K562 (cell line): ENCODE results near the gene LRRC37A3. TPM values are rescaled to one million over a fixed set of nuclear protein-coding genes. Genes with fewer than 3 reads are reported as not detected.

Source experiments
- CBX2 ChIP-seq: fragments of 200-600 bp; sonication (generic); IDR thresholded peaks from one replicate; pipeline ENCODE4 v1.6.1; 2012; ENCODE audit warnings: mild to moderate bottlenecking, low read length, inconsistent platforms; ENCODE audit not compliant: insufficient read depth, poor library complexity, severe bottlenecking
- CEBPG ChIP-seq, 3 experiments: fragments of 200-800 bp in 1 of 3; sonication (Bioruptor generic) in 1 of 3; sonication (generic) in 1 of 3; formaldehyde crosslinking in 1 of 3; IDR thresholded peaks in 2 of 3; conservative IDR thresholded peaks in 1 of 3; 2 replicates each; pipeline versions ENCODE4 v1.6.1 to v1.8.0; 2016 to 2022; ENCODE audit warnings: missing compliant biosample characterization in 2 of 3, missing genetic modification characterization in 2 of 3, mild to moderate bottlenecking in 1 of 3, missing genetic modification reagents in 1 of 3
- CREBBP ChIP-seq: IDR thresholded peaks from one replicate; pipeline ENCODE4 v1.6.1; 2012; ENCODE audit warnings: low read depth, mild to moderate bottlenecking, control low read depth, inconsistent platforms, low read length
- ETV6 ChIP-seq, 3 experiments: fragments of 150-350 bp in 1 of 3; sonication (generic) in 1 of 3; formaldehyde crosslinking in 1 of 3; IDR thresholded peaks; 2 replicates each; pipeline versions ENCODE4 v1.6.1 to v1.8.0; 2014 to 2022; ENCODE audit warnings: borderline replicate concordance in 2 of 3, low read depth in 2 of 3, antibody characterized with exemption in 1 of 3, low read length in 1 of 3, mild to moderate bottlenecking in 1 of 3, missing genetic modification reagents in 1 of 3
- FOXJ3 ChIP-seq: sonication (generic); formaldehyde crosslinking; IDR thresholded peaks from 2 replicates; pipeline ENCODE4 v1.4.0; 2020; ENCODE audit warnings: mild to moderate bottlenecking, missing genetic modification reagents
- HDGF ChIP-seq: fragments of 450-650 bp; IDR thresholded peaks from 2 replicates; pipeline ENCODE4 v1.6.1; 2016
- JUN ChIP-seq, 2 experiments: sonication (generic) in 1 of 2; formaldehyde crosslinking in 1 of 2; IDR thresholded peaks; 2 replicates each; pipeline versions ENCODE4 v1.6.1 to v1.8.0; 2012 to 2022; ENCODE audit warnings: borderline replicate concordance in 2 of 2, mild to moderate bottlenecking in 2 of 2, improper control_type of control experiment in 1 of 2, low read depth in 1 of 2, low read length in 1 of 2, missing genetic modification reagents in 1 of 2
- MAX ChIP-seq: sonication (generic); formaldehyde crosslinking; IDR thresholded peaks from 2 replicates; pipeline ENCODE4 v1.9.0; 2022; ENCODE audit warnings: mild to moderate bottlenecking, missing genetic modification reagents
- MEIS2 ChIP-seq: fragments of 450-650 bp; IDR thresholded peaks from 2 replicates; pipeline ENCODE4 v1.6.1; 2014; ENCODE audit warnings: mild to moderate bottlenecking; ENCODE audit not compliant: partially characterized antibody
- NR2C2 ChIP-seq, 2 experiments: fragments of 200-800 bp in 1 of 2; sonication (Bioruptor generic) in 1 of 2; sonication (generic) in 1 of 2; formaldehyde crosslinking in 1 of 2; IDR thresholded peaks; 2 replicates each; pipeline versions ENCODE4 v1.6.1 to v1.8.0; 2016 to 2022; ENCODE audit warnings: mild to moderate bottlenecking in 1 of 2, missing compliant biosample characterization in 1 of 2, missing genetic modification characterization in 1 of 2, missing genetic modification reagents in 1 of 2
- PCBP2 ChIP-seq: fragments of 200-400 bp; formaldehyde crosslinking; IDR thresholded peaks from 2 replicates; pipeline ENCODE4 v1.6.1; 2018; ENCODE audit warnings: low read length, low read depth, mild to moderate bottlenecking, moderate library complexity; ENCODE audit not compliant: poor library complexity, severe bottlenecking
- RAD51 ChIP-seq: fragments of 450-650 bp; IDR thresholded peaks from 2 replicates; pipeline ENCODE4 v1.7.1; 2016; ENCODE audit warnings: low read depth, mild to moderate bottlenecking, borderline replicate concordance
- RBM22 ChIP-seq: fragments of 200-400 bp; formaldehyde crosslinking; IDR thresholded peaks from 2 replicates; pipeline ENCODE4 v1.6.1; 2018; ENCODE audit warnings: low read length, low read depth; ENCODE audit not compliant: poor library complexity, severe bottlenecking
- RNF219 ChIP-seq: fragments of 250-450 bp; sonication (Bioruptor Pico); IDR thresholded peaks from 2 replicates; pipeline ENCODE4 v1.5.0; 2022; ENCODE audit warnings: mild to moderate bottlenecking
- ZC3H4 ChIP-seq: sonication (generic); formaldehyde crosslinking; IDR thresholded peaks from 2 replicates; pipeline ENCODE4 v1.9.0; 2021; ENCODE audit warnings: missing genetic modification reagents, borderline replicate concordance
- ZKSCAN1 ChIP-seq: fragments of 150-350 bp; IDR thresholded peaks from 2 replicates; pipeline ENCODE4 v1.6.1; 2016; ENCODE audit warnings: low read depth, low read length
- ZNF134 ChIP-seq: fragments of 250-450 bp; sonication (Bioruptor Pico); conservative IDR thresholded peaks from 2 replicates; pipeline ENCODE4 v1.4.0; 2020
- ZNF184 ChIP-seq: sonication (generic); formaldehyde crosslinking; IDR thresholded peaks from 2 replicates; pipeline ENCODE4 v1.5.0; 2020; ENCODE audit warnings: missing genetic modification reagents
- ZNF263 ChIP-seq: sonication (generic); formaldehyde crosslinking; IDR thresholded peaks from 2 replicates; pipeline ENCODE4 v1.8.0; 2022; ENCODE audit warnings: mild to moderate bottlenecking, missing genetic modification reagents, borderline replicate concordance
- ZNF431 ChIP-seq: sonication (generic); formaldehyde crosslinking; IDR thresholded peaks from 2 replicates; pipeline ENCODE4 v1.8.0; 2022; ENCODE audit warnings: mild to moderate bottlenecking, missing genetic modification reagents
- ZNF695 ChIP-seq: fragments of 450-650 bp; formaldehyde crosslinking; IDR thresholded peaks from 2 replicates; pipeline ENCODE4 v1.4.0; 2020; ENCODE audit warnings: mild to moderate bottlenecking, moderate library complexity
- ZNF699 ChIP-seq: fragments of 250-450 bp; sonication (Bioruptor Pico); IDR thresholded peaks from 2 replicates; pipeline ENCODE4 v1.8.0; 2021; ENCODE audit warnings: mild to moderate bottlenecking, moderate library complexity; ENCODE audit not compliant: insufficient replicate concordance
- ZNF717 ChIP-seq: fragments of 250-450 bp; sonication (Bioruptor Pico); IDR thresholded peaks from 2 replicates; pipeline ENCODE4 v1.5.0; 2021
- polyA plus RNA-seq, 8 experiments: library from polyadenylated mRNA; depleted of rRNA in 4 of 8; stranded (reverse) in 5 of 8; unstranded in 3 of 8; fragments of >200 nt; fragmentation: Nextera tagmentation in 2 of 8; fragmentation: Illumina TruSeq in 1 of 8; extraction: Ambion mirVana in 2 of 8; extraction: Trizol in 1 of 8; gene quantifications; 2 replicates each; pipeline versions ENCODE4 v1.2.1 to v1.2.3, GENCODE V29; 2011 to 2014; ENCODE audit warnings: inconsistent platforms in 1 of 8, missing spikeins in 1 of 8
- total RNA-seq, 7 experiments: library from RNA; depleted of rRNA in 6 of 7; stranded (reverse); fragments of >200 nt in 6 of 7; fragmentation: Illumina TruSeq in 2 of 7; extraction: Trizol in 2 of 7; gene quantifications; 2 replicates each; pipeline versions ENCODE4 v1.2.1 to v1.2.3, GENCODE V29; 2011 to 2021; ENCODE audit warnings: low replicate concordance in 1 of 7
- TF ChIP-seq, protein P1 (sequence below): fragments of 450-650 bp; IDR thresholded peaks from 2 replicates; pipeline ENCODE4 v1.6.1; 2016

The LRRC37A3 gene
- total and polyA plus RNA-seq, 9 of the 15 experiments (the other 6 are each of a cell fraction or from before 2014, with no cell fraction given) = 0.14 to 5.9 (median 2.2) TPM

- TF ChIP-seq ZKSCAN1 (no peak), RBM22 (no peak), CEBPG (CRISPR knock-in tag; IDR thresholded peaks at IDR 0.05) (no peak), CEBPG (tag; conservative IDR thresholded peaks at IDR 0.05 in 1 of 2, IDR thresholded peaks at IDR 0.05 in 1 of 2) (no peak), ETV6 (IDR thresholded peaks at IDR 0.05; ENCODE audit: borderline replicate concordance in 1 of 2, low read depth in 2 of 2, low read length in 1 of 2) (no peak), ETV6 (CRISPR knock-in tag; IDR thresholded peaks at IDR 0.05; ENCODE audit: borderline replicate concordance) (no peak), ZNF184 (CRISPR knock-in tag) (no peak), ZNF134 (CRISPR knock-in tag) (no peak), RNF219 (CRISPR knock-in tag) (no peak), ZNF431 (CRISPR knock-in tag) (no peak), PCBP2 (no peak), ZC3H4 (CRISPR knock-in tag) (peak; percentile 52; the same call in 1 of the 2 replicates), MAX (CRISPR knock-in tag) (no peak), RAD51 (no peak), HDGF (no peak; the same call in 1 of the 2 replicates), CREBBP (no peak), CBX2 (no peak), ZNF695 (no peak), MEIS2 (no peak), ZNF263 (no peak), JUN (IDR thresholded peaks at IDR 0.05; ENCODE audit: borderline replicate concordance, low read depth, low read length) (no peak), JUN (CRISPR knock-in tag; IDR thresholded peaks at IDR 0.05; ENCODE audit: borderline replicate concordance) (no peak), NR2C2 (CRISPR knock-in tag; IDR thresholded peaks at IDR 0.05) (no peak), NR2C2 (tag; IDR thresholded peaks at IDR 0.05) (0 out of 2 replicates have a peak, but pooled peaks have one; percentile 27), ZNF717 (no peak), ZNF699 (CRISPR knock-in tag) (no peak), FOXJ3 (CRISPR knock-in tag) (no peak)
- TF ChIP-seq, protein P1, sequence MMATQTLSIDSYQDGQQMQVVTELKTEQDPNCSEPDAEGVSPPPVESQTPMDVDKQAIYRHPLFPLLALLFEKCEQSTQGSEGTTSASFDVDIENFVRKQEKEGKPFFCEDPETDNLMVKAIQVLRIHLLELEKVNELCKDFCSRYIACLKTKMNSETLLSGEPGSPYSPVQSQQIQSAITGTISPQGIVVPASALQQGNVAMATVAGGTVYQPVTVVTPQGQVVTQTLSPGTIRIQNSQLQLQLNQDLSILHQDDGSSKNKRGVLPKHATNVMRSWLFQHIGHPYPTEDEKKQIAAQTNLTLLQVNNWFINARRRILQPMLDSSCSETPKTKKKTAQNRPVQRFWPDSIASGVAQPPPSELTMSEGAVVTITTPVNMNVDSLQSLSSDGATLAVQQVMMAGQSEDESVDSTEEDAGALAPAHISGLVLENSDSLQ = no peak
These were observed 1.3 kb upstream of the LRRC37A3 start (continued) for GRCh38 chr17:64920419-64921172.
